Measurements from ENCODE around the gene CBR4. TPM values are rescaled to one million over a fixed set of nuclear protein-coding genes. Genes with fewer than 3 reads are reported as not detected.

Gene CBR4
- total RNA-seq (2022) = 19.2 and 24.0 TPM in 2 replicates
- percentile 87 among the genes with signal in this experiment for Bru-seq, nascent RNA
- BruChase-seq, experiment 1, labeled RNA remaining after a 6-hour chase = percentile 89 among the genes with signal in this experiment
- BruChase-seq, experiment 2, labeled RNA remaining after a 2-hour chase = percentile 95 among the genes with signal in this experiment
- long read RNA-seq, transcript CBR4-201 (5 exons, 3,443 nt) = major isoform, 13 of 45 reads
- long read RNA-seq, partial matches to known transcripts = 2 of 45 reads
- long read RNA-seq, other reads (novel, unspliced or antisense) = 30 of 45 reads

GRCh38 chr4:169010125-169011023 is at the start of gene CBR4:
Gene CBR4 (minus strand): TSS chr4:169010255. CDS start chr4:169010089, 166 bp downstream.
- Mint-ChIP-seq H3K4me1 (ENCODE audit: insufficient read depth, unreplicated experiment) (peaks cover 30% of the 10 kb centered on the region), H3K36me3 (ENCODE audit: insufficient read depth, unreplicated experiment) (peaks cover 11% of the 10 kb centered on the region), H3K9me3 (ENCODE audit: unreplicated experiment) (no peaks in the 10 kb centered on the region), H3K27ac (ENCODE audit: low read depth, unreplicated experiment) (peak within 1 kb of the TSS; percentile 97), H3K4me3 (ENCODE audit: unreplicated experiment) (peak within 1 kb of the TSS; percentile 94), H3K27me3 (ENCODE audit: insufficient read depth, unreplicated experiment) (no peaks in the 10 kb centered on the region)
- peak; percentile 98 for DNase-seq (ENCODE audit: unreplicated experiment)
- TF ChIP-seq, protein P1, sequence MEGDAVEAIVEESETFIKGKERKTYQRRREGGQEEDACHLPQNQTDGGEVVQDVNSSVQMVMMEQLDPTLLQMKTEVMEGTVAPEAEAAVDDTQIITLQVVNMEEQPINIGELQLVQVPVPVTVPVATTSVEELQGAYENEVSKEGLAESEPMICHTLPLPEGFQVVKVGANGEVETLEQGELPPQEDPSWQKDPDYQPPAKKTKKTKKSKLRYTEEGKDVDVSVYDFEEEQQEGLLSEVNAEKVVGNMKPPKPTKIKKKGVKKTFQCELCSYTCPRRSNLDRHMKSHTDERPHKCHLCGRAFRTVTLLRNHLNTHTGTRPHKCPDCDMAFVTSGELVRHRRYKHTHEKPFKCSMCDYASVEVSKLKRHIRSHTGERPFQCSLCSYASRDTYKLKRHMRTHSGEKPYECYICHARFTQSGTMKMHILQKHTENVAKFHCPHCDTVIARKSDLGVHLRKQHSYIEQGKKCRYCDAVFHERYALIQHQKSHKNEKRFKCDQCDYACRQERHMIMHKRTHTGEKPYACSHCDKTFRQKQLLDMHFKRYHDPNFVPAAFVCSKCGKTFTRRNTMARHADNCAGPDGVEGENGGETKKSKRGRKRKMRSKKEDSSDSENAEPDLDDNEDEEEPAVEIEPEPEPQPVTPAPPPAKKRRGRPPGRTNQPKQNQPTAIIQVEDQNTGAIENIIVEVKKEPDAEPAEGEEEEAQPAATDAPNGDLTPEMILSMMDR (IDR thresholded peaks at IDR 0.05; ENCODE audit: unreplicated experiment) = peak; percentile 34
- ChIA-PET CTCF (interaction anchor here (0.5 to 1.9 kb wide), 39 partner anchors 9 to 753 kb away, joined by 3 to 9 read pairs (median 4); no protein-coding TSS in a partner anchor), POLR2A (interaction anchor here (0.6 to 3.4 kb wide), 28 partner anchors 12 to 1580 kb away, joined by 3 to 37 read pairs (median 4); partner anchors contain the start of gene SH3RF1)
- intact Hi-C loops (cut with micrococcal nuclease) = loop anchor here (1.0 kb wide), 1 partner anchor 87 kb away; no protein-coding TSS in a partner anchor
- TSS peak; percentile 94 for BruUV-seq (replicated peaks)

GRCh38 chr4:169059306-169060211 is 49.5 kb upstream of the CBR4 start:
- CTCF ChIA-PET = interaction anchor here (0.6 kb wide), 2 partner anchors 31 to 325 kb away, joined by 3 read pairs; no protein-coding TSS in a partner anchor
- TF ChIP-seq, protein P1 (IDR thresholded peaks at IDR 0.05; ENCODE audit: unreplicated experiment) = no peak

DNA sequence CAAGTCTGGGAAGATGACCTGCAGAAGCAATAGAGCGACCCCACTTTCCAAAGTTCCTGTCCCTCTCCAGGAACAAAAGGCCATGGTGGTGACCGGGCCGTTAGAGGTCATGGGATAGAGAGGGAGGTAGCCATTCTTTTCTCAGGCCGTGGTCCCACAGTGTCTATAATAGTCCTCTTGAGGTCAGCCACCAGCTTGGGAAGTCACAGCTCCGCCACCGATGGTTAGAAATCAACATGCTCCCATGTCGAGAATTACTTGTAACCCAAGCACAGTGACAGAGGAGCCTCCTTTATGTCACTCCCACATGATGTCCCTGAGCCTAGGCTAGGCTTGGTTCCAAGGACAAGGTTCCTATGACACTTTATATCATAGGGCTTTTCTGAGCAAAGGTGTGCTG is 48.3 kb upstream of the CBR4 start:
- H3K9me3 Mint-ChIP-seq (ENCODE audit: unreplicated experiment) = no peaks in the 10 kb centered on the region
- CTCF ChIA-PET = no interaction called here
- H3K4me1 Mint-ChIP-seq (ENCODE audit: insufficient read depth, unreplicated experiment) = no peaks in the 10 kb centered on the region
- H3K27me3 Mint-ChIP-seq (ENCODE audit: insufficient read depth, unreplicated experiment) = no peaks in the 10 kb centered on the region
- H3K27ac Mint-ChIP-seq (ENCODE audit: low read depth, unreplicated experiment) = no peak overlapping the region
- no peak for DNase-seq (ENCODE audit: unreplicated experiment)
- H3K36me3 Mint-ChIP-seq (ENCODE audit: insufficient read depth, unreplicated experiment) = peaks cover 7% of the 10 kb centered on the region
- intact Hi-C loops (cut with micrococcal nuclease) = no loop called here
- POLR2A ChIA-PET = no interaction called here
- no TSS peak for BruUV-seq (replicated peaks)
- TF ChIP-seq, protein P1 (IDR thresholded peaks at IDR 0.05; ENCODE audit: unreplicated experiment) = no peak
- H3K4me3 Mint-ChIP-seq (ENCODE audit: unreplicated experiment) = no peak overlapping the region

More at GRCh38 chr4:169059306-169060211, 49.5 kb upstream of the CBR4 start:
- no peaks in the 10 kb centered on the region for H3K27me3 Mint-ChIP-seq (ENCODE audit: insufficient read depth, unreplicated experiment)
- POLR2A ChIA-PET = interaction anchor here (1.0 kb wide), 1 partner anchor 11 kb away, joined by 3 read pairs; no protein-coding TSS in a partner anchor
- no peaks in the 10 kb centered on the region for H3K4me1 Mint-ChIP-seq (ENCODE audit: insufficient read depth, unreplicated experiment)
- DNase-seq (ENCODE audit: unreplicated experiment) = no peak
- no peaks in the 10 kb centered on the region for H3K9me3 Mint-ChIP-seq (ENCODE audit: unreplicated experiment)
- intact Hi-C loops (cut with micrococcal nuclease) = no loop called here
- H3K27ac Mint-ChIP-seq (ENCODE audit: low read depth, unreplicated experiment) = peak overlapping the region; percentile 82
- no peak overlapping the region for H3K4me3 Mint-ChIP-seq (ENCODE audit: unreplicated experiment)
- BruUV-seq (replicated peaks) = no TSS peak
- H3K36me3 Mint-ChIP-seq (ENCODE audit: insufficient read depth, unreplicated experiment) = peaks cover 1% of the 10 kb centered on the region

Measured in MCF 10A (cell line).